ENCODE data around the gene AP5S1. TPM values are rescaled to one million over a fixed set of nuclear protein-coding genes. Genes with fewer than 3 reads are reported as not detected.

Gene AP5S1
- polyA plus RNA-seq, 1 donor from 2014 or later: 11.3 TPM

DNA sequence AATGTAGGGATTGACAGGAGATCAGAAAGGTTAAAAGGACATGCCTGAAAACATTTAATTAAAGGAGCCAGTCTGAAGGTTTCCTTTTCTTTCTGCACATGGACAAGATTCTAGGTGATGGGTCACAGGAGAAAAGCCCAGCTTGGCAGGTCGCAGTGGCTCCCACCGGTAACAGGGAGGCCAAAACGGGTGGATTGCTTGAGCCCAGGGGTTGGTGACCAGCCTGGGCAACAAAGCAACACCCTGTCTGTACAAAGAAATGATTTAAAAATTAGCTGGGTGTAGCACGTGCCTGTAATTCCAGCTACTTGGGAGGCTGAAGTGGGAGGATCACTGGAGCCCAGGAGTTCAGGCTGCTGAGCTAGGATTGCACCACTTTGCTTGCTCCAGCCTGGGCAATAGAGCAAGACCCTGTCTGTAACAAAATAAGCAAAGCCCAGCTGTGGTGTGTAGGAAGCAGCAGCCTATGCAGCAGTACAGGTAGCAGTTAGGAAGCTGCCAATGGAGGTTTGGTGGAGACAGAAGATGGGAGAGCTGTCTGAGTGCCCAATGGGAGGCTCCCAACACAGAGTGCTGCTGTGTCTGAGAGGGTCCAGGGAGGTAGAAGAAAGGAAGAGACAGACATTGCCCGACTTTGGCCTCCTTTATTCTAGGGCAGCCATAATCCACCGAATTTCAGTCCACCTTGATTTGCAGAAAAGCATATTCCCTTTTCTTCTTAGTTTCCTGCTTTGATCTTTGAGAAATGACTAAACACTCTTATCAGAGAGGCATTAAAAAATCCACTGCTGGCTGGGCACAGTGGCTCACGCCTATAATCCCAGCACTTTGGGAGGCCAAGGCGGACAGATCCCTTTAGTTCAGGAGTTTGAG is 7.1 kb upstream of the AP5S1 start:
- H3K9me3 ChIP-seq (ENCODE audit: low read length): no peaks in the 10 kb centered on the region
- H3K9me2 ChIP-seq (ENCODE audit: insufficient read depth, low read length): no peaks in the 10 kb centered on the region
- no peaks in the 10 kb centered on the region for H3F3A ChIP-seq (ENCODE audit: insufficient read depth, low read length, poor library complexity, severe bottlenecking)
- no peaks in the 10 kb centered on the region for H3K27me3 ChIP-seq (ENCODE audit: insufficient read depth, low read depth, low read length)
- H3K9ac ChIP-seq (ENCODE audit: low read length): no peak overlapping the region
- H3K79me2 ChIP-seq (replicated peaks; ENCODE audit: insufficient read depth, low read length): no peaks in the 10 kb centered on the region
- no peak overlapping the region for H2AFZ ChIP-seq (ENCODE audit: low read depth, low read length)
- H3K36me3 ChIP-seq (ENCODE audit: insufficient read depth, low read length): no peaks in the 10 kb centered on the region
- no peak overlapping the region for H3K4me3 ChIP-seq (ENCODE audit: low read length)
- no peak overlapping the region for H3K27ac ChIP-seq (ENCODE audit: low read length)
- H4K20me1 ChIP-seq (ENCODE audit: insufficient read depth): no peaks in the 10 kb centered on the region
- no peak for TF ChIP-seq TAF1 (IDR thresholded peaks at IDR 0.05; ENCODE audit: low read depth)
- TF ChIP-seq, protein P1, sequence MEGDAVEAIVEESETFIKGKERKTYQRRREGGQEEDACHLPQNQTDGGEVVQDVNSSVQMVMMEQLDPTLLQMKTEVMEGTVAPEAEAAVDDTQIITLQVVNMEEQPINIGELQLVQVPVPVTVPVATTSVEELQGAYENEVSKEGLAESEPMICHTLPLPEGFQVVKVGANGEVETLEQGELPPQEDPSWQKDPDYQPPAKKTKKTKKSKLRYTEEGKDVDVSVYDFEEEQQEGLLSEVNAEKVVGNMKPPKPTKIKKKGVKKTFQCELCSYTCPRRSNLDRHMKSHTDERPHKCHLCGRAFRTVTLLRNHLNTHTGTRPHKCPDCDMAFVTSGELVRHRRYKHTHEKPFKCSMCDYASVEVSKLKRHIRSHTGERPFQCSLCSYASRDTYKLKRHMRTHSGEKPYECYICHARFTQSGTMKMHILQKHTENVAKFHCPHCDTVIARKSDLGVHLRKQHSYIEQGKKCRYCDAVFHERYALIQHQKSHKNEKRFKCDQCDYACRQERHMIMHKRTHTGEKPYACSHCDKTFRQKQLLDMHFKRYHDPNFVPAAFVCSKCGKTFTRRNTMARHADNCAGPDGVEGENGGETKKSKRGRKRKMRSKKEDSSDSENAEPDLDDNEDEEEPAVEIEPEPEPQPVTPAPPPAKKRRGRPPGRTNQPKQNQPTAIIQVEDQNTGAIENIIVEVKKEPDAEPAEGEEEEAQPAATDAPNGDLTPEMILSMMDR (IDR thresholded peaks at IDR 0.05; ENCODE audit: poor library complexity, severe bottlenecking): no peak
- no peak for TF ChIP-seq SMC3 (conservative IDR thresholded peaks at IDR 0.05; ENCODE audit: poor library complexity)
- TF ChIP-seq, protein P2, sequence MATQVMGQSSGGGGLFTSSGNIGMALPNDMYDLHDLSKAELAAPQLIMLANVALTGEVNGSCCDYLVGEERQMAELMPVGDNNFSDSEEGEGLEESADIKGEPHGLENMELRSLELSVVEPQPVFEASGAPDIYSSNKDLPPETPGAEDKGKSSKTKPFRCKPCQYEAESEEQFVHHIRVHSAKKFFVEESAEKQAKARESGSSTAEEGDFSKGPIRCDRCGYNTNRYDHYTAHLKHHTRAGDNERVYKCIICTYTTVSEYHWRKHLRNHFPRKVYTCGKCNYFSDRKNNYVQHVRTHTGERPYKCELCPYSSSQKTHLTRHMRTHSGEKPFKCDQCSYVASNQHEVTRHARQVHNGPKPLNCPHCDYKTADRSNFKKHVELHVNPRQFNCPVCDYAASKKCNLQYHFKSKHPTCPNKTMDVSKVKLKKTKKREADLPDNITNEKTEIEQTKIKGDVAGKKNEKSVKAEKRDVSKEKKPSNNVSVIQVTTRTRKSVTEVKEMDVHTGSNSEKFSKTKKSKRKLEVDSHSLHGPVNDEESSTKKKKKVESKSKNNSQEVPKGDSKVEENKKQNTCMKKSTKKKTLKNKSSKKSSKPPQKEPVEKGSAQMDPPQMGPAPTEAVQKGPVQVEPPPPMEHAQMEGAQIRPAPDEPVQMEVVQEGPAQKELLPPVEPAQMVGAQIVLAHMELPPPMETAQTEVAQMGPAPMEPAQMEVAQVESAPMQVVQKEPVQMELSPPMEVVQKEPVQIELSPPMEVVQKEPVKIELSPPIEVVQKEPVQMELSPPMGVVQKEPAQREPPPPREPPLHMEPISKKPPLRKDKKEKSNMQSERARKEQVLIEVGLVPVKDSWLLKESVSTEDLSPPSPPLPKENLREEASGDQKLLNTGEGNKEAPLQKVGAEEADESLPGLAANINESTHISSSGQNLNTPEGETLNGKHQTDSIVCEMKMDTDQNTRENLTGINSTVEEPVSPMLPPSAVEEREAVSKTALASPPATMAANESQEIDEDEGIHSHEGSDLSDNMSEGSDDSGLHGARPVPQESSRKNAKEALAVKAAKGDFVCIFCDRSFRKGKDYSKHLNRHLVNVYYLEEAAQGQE (IDR thresholded peaks at IDR 0.05; ENCODE audit: borderline replicate concordance): no peak
- TF ChIP-seq EZH2 (IDR thresholded peaks at IDR 0.05; ENCODE audit: borderline replicate concordance, insufficient read depth, low read length, poor library complexity, severe bottlenecking): no peak
- TF ChIP-seq POLR2AphosphoS5 (IDR thresholded peaks at IDR 0.05): no peak
- H3K4me2 ChIP-seq (ENCODE audit: low read length): no peak overlapping the region

DNA sequence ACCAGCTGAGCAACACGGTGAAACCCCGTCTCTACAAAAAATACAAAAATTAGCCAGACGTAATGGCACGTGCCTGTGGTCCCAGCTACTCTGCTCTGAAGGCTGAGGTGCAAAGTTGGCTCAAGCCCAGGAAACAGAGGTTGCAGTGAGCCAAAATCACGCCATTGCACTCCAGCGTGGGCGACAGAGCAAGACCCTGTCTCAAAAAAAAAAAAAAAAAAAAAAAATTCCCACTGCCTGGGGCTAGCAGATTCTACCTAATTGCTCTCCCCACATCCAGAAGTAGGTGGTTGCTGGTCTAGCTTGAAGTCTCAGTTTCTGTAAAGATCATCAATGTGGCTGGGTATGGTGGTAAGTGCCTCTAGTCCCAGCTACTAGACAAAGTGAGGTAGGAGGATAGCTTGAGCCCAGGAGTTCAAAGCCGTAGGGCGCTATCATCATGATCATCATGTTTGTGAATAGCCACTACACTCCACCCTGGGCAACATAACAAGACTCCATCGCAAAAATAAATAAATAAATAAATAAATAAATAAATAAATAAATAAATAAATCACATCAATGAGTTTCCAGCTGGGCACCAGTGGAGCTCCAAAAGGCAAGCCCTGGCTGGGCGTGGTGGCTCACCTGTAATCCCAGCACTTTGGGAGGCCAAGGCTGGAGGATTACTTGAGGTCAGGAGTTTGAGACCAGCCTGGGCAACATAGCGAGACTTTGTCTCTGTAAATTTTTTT is 6.3 kb upstream of the AP5S1 start:
- Histone ChIP-seq H3K9me3 (ENCODE audit: low read length) (no peaks in the 10 kb centered on the region), H3K27me3 (ENCODE audit: insufficient read depth, low read depth, low read length) (no peaks in the 10 kb centered on the region), H3K9ac (ENCODE audit: low read length) (no peak overlapping the region), H2AFZ (ENCODE audit: low read depth, low read length) (no peak overlapping the region), H3K36me3 (ENCODE audit: insufficient read depth, low read length) (no peaks in the 10 kb centered on the region), H3K79me2 (replicated peaks; ENCODE audit: insufficient read depth, low read length) (no peaks in the 10 kb centered on the region), H3K27ac (ENCODE audit: low read length) (no peak overlapping the region), H3K9me2 (ENCODE audit: insufficient read depth, low read length) (no peaks in the 10 kb centered on the region), H3K4me2 (ENCODE audit: low read length) (no peak overlapping the region), H4K20me1 (ENCODE audit: insufficient read depth) (no peaks in the 10 kb centered on the region), H3F3A (ENCODE audit: insufficient read depth, low read length, poor library complexity, severe bottlenecking) (no peaks in the 10 kb centered on the region), H3K4me3 (ENCODE audit: low read length) (no peak overlapping the region)
- TF ChIP-seq POLR2AphosphoS5 (IDR thresholded peaks at IDR 0.05): no peak
- TF ChIP-seq, protein P1 (IDR thresholded peaks at IDR 0.05; ENCODE audit: poor library complexity, severe bottlenecking): no peak
